Liver (tissue), 9 donors: Measurements from ENCODE around the gene DEAF1. TPM values are rescaled to one million over a fixed set of nuclear protein-coding genes. Genes with fewer than 3 reads are reported as not detected.

Source experiments
- DNase-seq: peaks from one replicate; pipeline ENCODE4 v3.0.0-alpha.2; 2017; ENCODE audit warnings: low spot score
- H3K27ac ChIP-seq, 2 donors: one replicate each; pipeline ENCODE4 v1.7.0; 2013; ENCODE audit warnings: inconsistent platforms in 2 of 2, low read length in 2 of 2, control low read depth in 1 of 2, low read depth in 1 of 2, mild to moderate bottlenecking in 1 of 2
- H3K27me3 ChIP-seq, 4 donors: one replicate each; pipeline versions ENCODE4 v1.6.1 to v1.7.0; 2013; ENCODE audit warnings: low read length in 3 of 4, inconsistent platforms in 1 of 4, mild to moderate bottlenecking in 1 of 4, moderate library complexity in 1 of 4; ENCODE audit not compliant: control insufficient read depth in 4 of 4, insufficient read depth in 4 of 4
- H3K36me3 ChIP-seq, 4 donors: one replicate each; pipeline versions ENCODE4 v1.6.1 to v1.7.0; 2013; ENCODE audit warnings: low read length in 3 of 4, mild to moderate bottlenecking in 3 of 4, low read depth in 1 of 4, moderate library complexity in 1 of 4; ENCODE audit not compliant: control insufficient read depth in 4 of 4, insufficient read depth in 3 of 4
- H3K4me1 ChIP-seq, 4 donors: one replicate each; pipeline versions ENCODE4 v1.6.1 to v1.7.0; 2013; ENCODE audit warnings: low read length in 3 of 4, mild to moderate bottlenecking in 3 of 4, moderate library complexity in 1 of 4; ENCODE audit not compliant: control insufficient read depth in 4 of 4, insufficient read depth in 4 of 4
- H3K4me3 ChIP-seq, 3 donors: one replicate each; pipeline versions ENCODE4 v1.6.1 to v1.7.0; 2013; ENCODE audit warnings: low read length in 3 of 3, control low read depth in 1 of 3, low read depth in 1 of 3, mild to moderate bottlenecking in 1 of 3
- H3K9ac ChIP-seq, 2 donors: one replicate each; pipeline ENCODE4 v1.7.0; 2013; ENCODE audit warnings: low read length in 2 of 2, mild to moderate bottlenecking in 2 of 2, moderate library complexity in 2 of 2, control low read depth in 1 of 2, low read depth in 1 of 2
- H3K9me3 ChIP-seq, 4 donors: one replicate each; pipeline versions ENCODE4 v1.6.1 to v1.7.0; 2013; ENCODE audit warnings: low read length in 3 of 4; ENCODE audit not compliant: control insufficient read depth in 4 of 4
- EGR1 ChIP-seq, 2 donors: IDR thresholded peaks; 2 replicates each; pipeline ENCODE4 v1.6.1; 2016 to 2018; ENCODE audit warnings: antibody characterized with exemption in 2 of 2, low read depth in 2 of 2
- GABPA ChIP-seq, 2 donors: IDR thresholded peaks in 1 of 2; conservative IDR thresholded peaks in 1 of 2; 2 replicates each; pipeline ENCODE4 v1.6.1; 2016; ENCODE audit warnings: antibody characterized with exemption in 2 of 2, mild to moderate bottlenecking in 1 of 2, moderate library complexity in 1 of 2
- HNF4A ChIP-seq, 2 donors: conservative IDR thresholded peaks; 2 replicates each; pipeline ENCODE4 v1.6.1; 2016; ENCODE audit warnings: antibody characterized with exemption in 2 of 2, mild to moderate bottlenecking in 2 of 2
- JUND ChIP-seq, 2 donors: IDR thresholded peaks; 2 replicates each; pipeline ENCODE4 v1.6.1; 2016; ENCODE audit warnings: antibody characterized with exemption in 2 of 2
- NR2F2 ChIP-seq: IDR thresholded peaks from 2 replicates; pipeline ENCODE4 v1.6.1; 2016; ENCODE audit warnings: antibody characterized with exemption
- RAD21 ChIP-seq, 2 donors: IDR thresholded peaks; 2 replicates each; pipeline ENCODE4 v1.6.1; 2016; ENCODE audit warnings: antibody characterized with exemption in 2 of 2, mild to moderate bottlenecking in 2 of 2
- RXRA ChIP-seq, 2 donors: IDR thresholded peaks; 2 replicates each; pipeline ENCODE4 v1.6.1; 2017 to 2018; ENCODE audit warnings: antibody characterized with exemption in 2 of 2, mild to moderate bottlenecking in 1 of 2
- SP1 ChIP-seq: IDR thresholded peaks from 2 replicates; pipeline ENCODE4 v1.6.1; 2018; ENCODE audit warnings: antibody characterized with exemption, mild to moderate bottlenecking
- YY1 ChIP-seq: IDR thresholded peaks from 2 replicates; pipeline ENCODE4 v1.6.1; 2016; ENCODE audit warnings: antibody characterized with exemption, mild to moderate bottlenecking
- WGBS: extraction: QIAGEN DNeasy Blood & Tissue Kit; methylation state at CpG from one replicate; pipeline ENCODE4 v1.1.7; 2013; 5-methylcytosine and 5-hydroxymethylcytosine counted together
- polyA plus RNA-seq, 2 donors: library from polyadenylated mRNA; stranded (reverse) in 1 of 2; unstranded in 1 of 2; fragments of 200-250 nt in 1 of 2; fragments of >200 nt in 1 of 2; fragmentation: Nextera tagmentation in 1 of 2; extraction: Ambion mirVana in 1 of 2; gene quantifications; one replicate each; pipeline versions ENCODE4 v1.2.1 to v1.2.3, GENCODE V29; 2013 to 2015
- total RNA-seq, 2 donors: library from RNA; depleted of rRNA; stranded (reverse); fragments of >200 nt; gene quantifications; one replicate each; pipeline ENCODE4 v1.2.3, GENCODE V29; 2014
- TF ChIP-seq, protein P1 (sequence below): fragments of 150-350 bp; IDR thresholded peaks from 2 replicates; pipeline ENCODE4 v1.5.1; 2017; ENCODE audit warnings: improper control_type of control experiment, low read depth, low read length; ENCODE audit not compliant: missing input control
- TF ChIP-seq, protein P2 (sequence below): IDR thresholded peaks from 2 replicates; pipeline ENCODE4 v1.6.1; 2016; ENCODE audit warnings: antibody characterized with exemption
- TF ChIP-seq, protein P3 (sequence below): IDR thresholded peaks from 2 replicates; pipeline ENCODE4 v1.6.1; 2016; ENCODE audit warnings: antibody characterized with exemption, mild to moderate bottlenecking
- TF ChIP-seq, protein P4 (sequence below): IDR thresholded peaks from 2 replicates; pipeline ENCODE4 v1.6.1; 2016; ENCODE audit warnings: antibody characterized with exemption
- donor health status: healthy.
- donor health status: healthy.
- donor health status: healthy.
- donor health status: healthy.
- donor health status: healthy.

DEAF1 gene
- total and polyA plus RNA-seq, 4 donors: 7.0 to 11.4 (median 10.1) TPM

DNA sequence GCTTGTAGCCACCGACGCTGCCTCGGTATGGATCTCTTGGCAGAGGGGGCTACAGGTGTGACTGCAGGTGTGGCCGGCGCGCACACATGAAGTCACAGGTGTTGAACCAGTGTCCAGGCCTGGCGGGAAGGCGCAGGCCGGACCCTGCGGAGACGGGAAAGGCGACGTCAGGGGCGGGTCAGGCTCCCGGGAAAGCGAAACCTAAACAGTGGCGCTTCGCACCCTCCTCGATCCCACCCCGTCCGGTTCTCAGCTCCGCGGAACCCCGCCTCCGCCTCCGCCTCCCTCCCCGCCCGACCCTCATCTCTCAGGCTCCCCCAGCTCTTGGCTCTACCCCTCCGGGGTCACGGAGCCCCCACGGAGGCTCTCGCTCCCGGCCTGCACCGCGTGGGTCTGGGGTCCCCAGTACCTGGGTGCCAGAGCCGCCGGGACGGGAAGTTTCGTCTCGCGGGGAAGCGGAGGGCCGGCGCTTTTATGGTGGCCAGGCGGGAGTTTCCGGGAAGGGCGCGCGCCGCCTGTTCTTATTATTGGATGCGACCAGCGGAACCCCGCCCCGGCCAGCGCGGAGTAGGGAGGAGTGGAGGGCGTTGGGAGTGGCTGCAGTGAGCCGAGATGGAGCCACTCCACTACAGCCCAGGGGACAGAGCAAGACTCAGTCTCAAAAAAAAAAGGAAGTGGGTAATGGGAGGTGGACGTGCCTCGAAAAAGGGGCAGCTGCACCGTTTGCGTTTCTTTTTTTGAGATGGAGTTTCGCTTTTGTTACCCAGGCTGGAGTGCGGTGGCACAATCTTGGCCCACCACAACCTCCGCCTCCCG lies 79.3 kb downstream of the DEAF1 start, which contains the start of gene IRF7 (continued):
- TF ChIP-seq, protein P1, sequence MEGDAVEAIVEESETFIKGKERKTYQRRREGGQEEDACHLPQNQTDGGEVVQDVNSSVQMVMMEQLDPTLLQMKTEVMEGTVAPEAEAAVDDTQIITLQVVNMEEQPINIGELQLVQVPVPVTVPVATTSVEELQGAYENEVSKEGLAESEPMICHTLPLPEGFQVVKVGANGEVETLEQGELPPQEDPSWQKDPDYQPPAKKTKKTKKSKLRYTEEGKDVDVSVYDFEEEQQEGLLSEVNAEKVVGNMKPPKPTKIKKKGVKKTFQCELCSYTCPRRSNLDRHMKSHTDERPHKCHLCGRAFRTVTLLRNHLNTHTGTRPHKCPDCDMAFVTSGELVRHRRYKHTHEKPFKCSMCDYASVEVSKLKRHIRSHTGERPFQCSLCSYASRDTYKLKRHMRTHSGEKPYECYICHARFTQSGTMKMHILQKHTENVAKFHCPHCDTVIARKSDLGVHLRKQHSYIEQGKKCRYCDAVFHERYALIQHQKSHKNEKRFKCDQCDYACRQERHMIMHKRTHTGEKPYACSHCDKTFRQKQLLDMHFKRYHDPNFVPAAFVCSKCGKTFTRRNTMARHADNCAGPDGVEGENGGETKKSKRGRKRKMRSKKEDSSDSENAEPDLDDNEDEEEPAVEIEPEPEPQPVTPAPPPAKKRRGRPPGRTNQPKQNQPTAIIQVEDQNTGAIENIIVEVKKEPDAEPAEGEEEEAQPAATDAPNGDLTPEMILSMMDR: no peak
- TF ChIP-seq NR2F2 (peak; percentile 31), GABPA (IDR thresholded peaks at IDR 0.05 in 1 of 2, conservative IDR thresholded peaks at IDR 0.05 in 1 of 2) (peak in 1 of 2 donors; percentile 82), RXRA (IDR thresholded peaks at IDR 0.05) (peak; percentile 44 to 61)

- no peak for DNase-seq
- peak overlapping the region; percentile 80 to 98 for H3K27ac ChIP-seq
- 24% methylated on average over 68 of the region's 68 CpGs for WGBS
- peak overlapping the region; percentile 68 to 91 (median 70) for H3K4me3 ChIP-seq
- H3K36me3 ChIP-seq: peaks cover 3 to 24% (median 11%) of the 10 kb centered on the region in 4 donors
- H3K4me1 ChIP-seq: peaks cover 20 to 66% (median 56%) of the 10 kb centered on the region in 4 donors
- peak overlapping the region; percentile 51 to 96 for H3K9ac ChIP-seq
- peak; percentile 79 for TF ChIP-seq SP1
- peak; percentile 81 to 83 for TF ChIP-seq RXRA (IDR thresholded peaks at IDR 0.05)
- TF ChIP-seq, protein P2, sequence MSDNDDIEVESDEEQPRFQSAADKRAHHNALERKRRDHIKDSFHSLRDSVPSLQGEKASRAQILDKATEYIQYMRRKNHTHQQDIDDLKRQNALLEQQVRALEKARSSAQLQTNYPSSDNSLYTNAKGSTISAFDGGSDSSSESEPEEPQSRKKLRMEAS: peak; percentile 26
- TF ChIP-seq EGR1 (IDR thresholded peaks at IDR 0.05; ENCODE audit: low read depth in 2 of 2): no peak
- peak; percentile 32 to 54 for TF ChIP-seq HNF4A (conservative IDR thresholded peaks at IDR 0.05)
- TF ChIP-seq RAD21 (IDR thresholded peaks at IDR 0.05): peak in 1 of 2 donors; percentile 29
- no peaks in the 10 kb centered on the region for H3K27me3 ChIP-seq
- no peaks in the 10 kb centered on the region for H3K9me3 ChIP-seq
These were observed 80.2 kb downstream of the DEAF1 start for GRCh38 chr11:614623-615503.

- Histone ChIP-seq H3K4me1 (peaks cover 20 to 73% (median 58%) of the 10 kb centered on the region in 4 donors), H3K9me3 (no peaks in the 10 kb centered on the region), H3K4me3 (peak overlapping the region; percentile 68 to 91 (median 70)), H3K27me3 (no peaks in the 10 kb centered on the region), H3K9ac (no peak overlapping the region), H3K27ac (peak overlapping the region; percentile 80 to 98), H3K36me3 (peaks cover 3 to 24% (median 14%) of the 10 kb centered on the region in 4 donors)
- DNase-seq: no peak
- TF ChIP-seq GABPA (IDR thresholded peaks at IDR 0.05 in 1 of 2, conservative IDR thresholded peaks at IDR 0.05 in 1 of 2): no peak
- TF ChIP-seq YY1: no peak
- TF ChIP-seq, protein P3, sequence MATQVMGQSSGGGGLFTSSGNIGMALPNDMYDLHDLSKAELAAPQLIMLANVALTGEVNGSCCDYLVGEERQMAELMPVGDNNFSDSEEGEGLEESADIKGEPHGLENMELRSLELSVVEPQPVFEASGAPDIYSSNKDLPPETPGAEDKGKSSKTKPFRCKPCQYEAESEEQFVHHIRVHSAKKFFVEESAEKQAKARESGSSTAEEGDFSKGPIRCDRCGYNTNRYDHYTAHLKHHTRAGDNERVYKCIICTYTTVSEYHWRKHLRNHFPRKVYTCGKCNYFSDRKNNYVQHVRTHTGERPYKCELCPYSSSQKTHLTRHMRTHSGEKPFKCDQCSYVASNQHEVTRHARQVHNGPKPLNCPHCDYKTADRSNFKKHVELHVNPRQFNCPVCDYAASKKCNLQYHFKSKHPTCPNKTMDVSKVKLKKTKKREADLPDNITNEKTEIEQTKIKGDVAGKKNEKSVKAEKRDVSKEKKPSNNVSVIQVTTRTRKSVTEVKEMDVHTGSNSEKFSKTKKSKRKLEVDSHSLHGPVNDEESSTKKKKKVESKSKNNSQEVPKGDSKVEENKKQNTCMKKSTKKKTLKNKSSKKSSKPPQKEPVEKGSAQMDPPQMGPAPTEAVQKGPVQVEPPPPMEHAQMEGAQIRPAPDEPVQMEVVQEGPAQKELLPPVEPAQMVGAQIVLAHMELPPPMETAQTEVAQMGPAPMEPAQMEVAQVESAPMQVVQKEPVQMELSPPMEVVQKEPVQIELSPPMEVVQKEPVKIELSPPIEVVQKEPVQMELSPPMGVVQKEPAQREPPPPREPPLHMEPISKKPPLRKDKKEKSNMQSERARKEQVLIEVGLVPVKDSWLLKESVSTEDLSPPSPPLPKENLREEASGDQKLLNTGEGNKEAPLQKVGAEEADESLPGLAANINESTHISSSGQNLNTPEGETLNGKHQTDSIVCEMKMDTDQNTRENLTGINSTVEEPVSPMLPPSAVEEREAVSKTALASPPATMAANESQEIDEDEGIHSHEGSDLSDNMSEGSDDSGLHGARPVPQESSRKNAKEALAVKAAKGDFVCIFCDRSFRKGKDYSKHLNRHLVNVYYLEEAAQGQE: no peak
- TF ChIP-seq, protein P2: no peak
- TF ChIP-seq, protein P4, sequence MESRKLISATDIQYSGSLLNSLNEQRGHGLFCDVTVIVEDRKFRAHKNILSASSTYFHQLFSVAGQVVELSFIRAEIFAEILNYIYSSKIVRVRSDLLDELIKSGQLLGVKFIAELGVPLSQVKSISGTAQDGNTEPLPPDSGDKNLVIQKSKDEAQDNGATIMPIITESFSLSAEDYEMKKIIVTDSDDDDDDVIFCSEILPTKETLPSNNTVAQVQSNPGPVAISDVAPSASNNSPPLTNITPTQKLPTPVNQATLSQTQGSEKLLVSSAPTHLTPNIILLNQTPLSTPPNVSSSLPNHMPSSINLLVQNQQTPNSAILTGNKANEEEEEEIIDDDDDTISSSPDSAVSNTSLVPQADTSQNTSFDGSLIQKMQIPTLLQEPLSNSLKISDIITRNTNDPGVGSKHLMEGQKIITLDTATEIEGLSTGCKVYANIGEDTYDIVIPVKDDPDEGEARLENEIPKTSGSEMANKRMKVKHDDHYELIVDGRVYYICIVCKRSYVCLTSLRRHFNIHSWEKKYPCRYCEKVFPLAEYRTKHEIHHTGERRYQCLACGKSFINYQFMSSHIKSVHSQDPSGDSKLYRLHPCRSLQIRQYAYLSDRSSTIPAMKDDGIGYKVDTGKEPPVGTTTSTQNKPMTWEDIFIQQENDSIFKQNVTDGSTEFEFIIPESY: no peak
- no peak for TF ChIP-seq HNF4A (conservative IDR thresholded peaks at IDR 0.05)
- TF ChIP-seq RXRA (IDR thresholded peaks at IDR 0.05): no peak
- TF ChIP-seq JUND (IDR thresholded peaks at IDR 0.05): no peak
- 41% methylated on average over 14 of the region's 14 CpGs for WGBS
These were observed 80.9 kb downstream of the DEAF1 start for GRCh38 chr11:614021-614622.
